WTC11 (cell line): ENCODE measurements around the gene NFATC2IP.

Experiments
- ATF6 ChIP-seq: sonication (generic); formaldehyde crosslinking; IDR thresholded peaks from 2 replicates; pipeline ENCODE4 v1.8.1; 2023; ENCODE audit warnings: mild to moderate bottlenecking, missing genetic modification reagents
- CTCF ChIP-seq: fragments of 200-600 bp; IDR thresholded peaks from 2 replicates; pipeline ENCODE4 v1.8.0; 2022; ENCODE audit warnings: antibody characterized with exemption
- E2F4 ChIP-seq: sonication (generic); formaldehyde crosslinking; IDR thresholded peaks from 2 replicates; pipeline ENCODE4 v1.8.1; 2022; ENCODE audit warnings: low read depth, mild to moderate bottlenecking, moderate library complexity, missing genetic modification reagents, borderline replicate concordance
- IRF1 ChIP-seq: sonication (generic); formaldehyde crosslinking; IDR thresholded peaks from 2 replicates; pipeline ENCODE4 v1.8.0; 2023; ENCODE audit warnings: missing genetic modification reagents
- JUN ChIP-seq: sonication (generic); formaldehyde crosslinking; IDR thresholded peaks from 2 replicates; pipeline ENCODE4 v1.8.0; 2023; ENCODE audit warnings: mild to moderate bottlenecking, missing genetic modification reagents
- KAT7 ChIP-seq: sonication (generic); formaldehyde crosslinking; IDR thresholded peaks from 2 replicates; pipeline ENCODE4 v1.8.1; 2023; ENCODE audit warnings: missing genetic modification reagents, mild to moderate bottlenecking, borderline replicate concordance
- NFYB ChIP-seq: sonication (generic); formaldehyde crosslinking; conservative IDR thresholded peaks from 2 replicates; pipeline ENCODE4 v1.8.0; 2022; ENCODE audit warnings: low read depth, missing genetic modification reagents
- PRDM15 ChIP-seq: sonication (generic); formaldehyde crosslinking; IDR thresholded peaks from 2 replicates; pipeline ENCODE4 v1.8.0; 2022; ENCODE audit warnings: missing genetic modification reagents
- USF1 ChIP-seq: sonication (generic); formaldehyde crosslinking; IDR thresholded peaks from 2 replicates; pipeline ENCODE4 v1.8.0; 2022; ENCODE audit warnings: mild to moderate bottlenecking, missing genetic modification reagents
- ZBTB43 ChIP-seq: sonication (generic); formaldehyde crosslinking; IDR thresholded peaks from 2 replicates; pipeline ENCODE4 v1.8.1; 2023; ENCODE audit warnings: mild to moderate bottlenecking, missing genetic modification reagents
- ZNF416 ChIP-seq: fragments of 250-450 bp; sonication (Bioruptor Pico); IDR thresholded peaks from 2 replicates; pipeline ENCODE4 v1.9.0; 2021; ENCODE audit warnings: mild to moderate bottlenecking, inconsistent platforms

GRCh38 chr16:28974007-28974436, 23.3 kb downstream of the NFATC2IP start:
- TF ChIP-seq ATF6 (CRISPR knock-in tag), result no peak
- TF ChIP-seq CTCF, result peak; percentile 44
- TF ChIP-seq JUN (CRISPR knock-in tag), result no peak
- TF ChIP-seq KAT7 (CRISPR knock-in tag), result no peak
- TF ChIP-seq PRDM15, result no peak
- TF ChIP-seq IRF1 (CRISPR knock-in tag), result no peak
- TF ChIP-seq NFYB (CRISPR knock-in tag), result no peak
- no peak for TF ChIP-seq E2F4
- no peak for TF ChIP-seq ZBTB43
- TF ChIP-seq ZNF416 (CRISPR knock-in tag), result no peak
- TF ChIP-seq USF1 (CRISPR knock-in tag), result no peak
